ENCODE results near the gene BRD4.
"Not testable (repeated sequence)": the region's sequence is repeated elsewhere in the genome, so short reads cannot be mapped to it uniquely, and the experiment has no call there.

The BRD4 gene

GRCh38 chr19:15332311-15332996, at the start of gene BRD4:
Gene BRD4, minus strand, starts transcription at chr19:15332539. Its CDS starts 59,440 bp downstream, at chr19:15273099.
- DNase-seq (ENCODE audit: low read depth in 2 of 2): peak; percentile 65 to 70

DNA sequence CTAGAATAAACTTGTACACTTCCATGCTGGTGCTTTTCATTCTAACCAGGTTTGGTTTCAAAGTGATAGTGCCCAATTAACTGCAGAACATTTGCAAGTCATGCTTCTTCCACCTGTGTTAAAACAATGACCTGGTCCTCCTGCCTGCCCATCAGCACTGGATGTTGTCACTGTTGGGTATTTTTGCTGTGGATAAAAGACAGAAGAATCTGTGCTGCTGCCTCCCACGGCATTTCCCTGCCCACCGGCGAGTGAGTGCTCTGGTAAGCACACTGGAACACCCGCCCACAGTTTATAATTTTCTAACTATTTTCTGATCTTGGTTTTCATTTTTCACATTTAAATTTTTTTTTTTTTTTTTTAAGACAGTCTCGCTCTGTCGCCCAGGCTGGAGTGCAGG, 49.5 kb upstream of the BRD4 start:
- no peak for DNase-seq (ENCODE audit: low read depth in 2 of 2)

DNA sequence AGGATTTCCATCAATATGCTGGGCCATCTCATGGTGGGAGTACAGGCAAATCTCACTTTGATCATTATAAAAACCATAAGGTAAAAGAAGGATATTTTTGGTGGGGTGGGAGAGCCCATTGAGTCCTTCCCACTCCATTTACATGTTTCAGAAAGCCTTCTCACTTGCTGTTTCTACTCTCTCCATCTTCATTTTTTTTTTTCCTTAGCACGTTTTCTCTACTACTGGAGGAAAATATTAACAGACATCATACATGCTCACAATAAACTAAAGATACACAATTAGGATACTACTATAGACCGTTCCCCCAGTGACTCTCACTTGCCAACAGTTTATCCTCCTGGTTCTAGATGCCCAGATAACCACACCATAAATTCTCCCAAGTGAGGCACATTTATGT, 49.1 kb upstream of the BRD4 start:
- DNase-seq (ENCODE audit: low read depth in 2 of 2): no peak

DNA sequence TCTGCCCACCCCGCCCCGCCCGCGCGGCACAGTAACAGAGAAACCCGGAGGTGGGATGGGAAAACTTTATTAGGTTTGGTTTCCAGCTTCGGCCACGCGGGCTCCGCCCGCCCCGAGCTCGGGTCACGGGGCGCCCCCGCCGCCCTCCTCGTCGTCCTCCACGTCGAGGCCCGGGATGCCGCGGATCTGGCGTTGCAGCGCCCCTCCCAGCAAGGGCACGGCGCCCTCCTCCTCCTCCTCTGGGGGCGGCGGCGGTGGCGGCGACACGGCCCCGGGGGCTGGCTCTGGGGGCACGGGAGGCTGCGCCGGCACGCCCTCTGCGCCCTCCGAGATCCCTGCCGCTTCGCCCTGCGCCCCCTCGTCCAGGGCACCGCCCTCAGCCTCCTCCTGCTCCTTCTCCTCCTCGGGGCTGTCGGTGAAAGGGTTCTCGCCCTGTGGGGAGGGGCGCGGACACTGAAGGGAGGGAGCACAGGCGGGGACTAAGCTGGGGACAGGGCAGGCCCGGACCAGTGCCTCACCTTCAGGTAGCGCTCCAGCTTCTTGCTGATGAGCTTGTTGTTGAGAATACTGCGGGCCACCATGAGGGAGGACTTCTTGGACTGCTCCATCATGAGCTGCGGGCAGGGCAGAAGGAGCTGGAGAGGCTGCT, 47.8 kb upstream of the BRD4 start:
- DNase-seq (ENCODE audit: low read depth in 2 of 2): no peak

DNA sequence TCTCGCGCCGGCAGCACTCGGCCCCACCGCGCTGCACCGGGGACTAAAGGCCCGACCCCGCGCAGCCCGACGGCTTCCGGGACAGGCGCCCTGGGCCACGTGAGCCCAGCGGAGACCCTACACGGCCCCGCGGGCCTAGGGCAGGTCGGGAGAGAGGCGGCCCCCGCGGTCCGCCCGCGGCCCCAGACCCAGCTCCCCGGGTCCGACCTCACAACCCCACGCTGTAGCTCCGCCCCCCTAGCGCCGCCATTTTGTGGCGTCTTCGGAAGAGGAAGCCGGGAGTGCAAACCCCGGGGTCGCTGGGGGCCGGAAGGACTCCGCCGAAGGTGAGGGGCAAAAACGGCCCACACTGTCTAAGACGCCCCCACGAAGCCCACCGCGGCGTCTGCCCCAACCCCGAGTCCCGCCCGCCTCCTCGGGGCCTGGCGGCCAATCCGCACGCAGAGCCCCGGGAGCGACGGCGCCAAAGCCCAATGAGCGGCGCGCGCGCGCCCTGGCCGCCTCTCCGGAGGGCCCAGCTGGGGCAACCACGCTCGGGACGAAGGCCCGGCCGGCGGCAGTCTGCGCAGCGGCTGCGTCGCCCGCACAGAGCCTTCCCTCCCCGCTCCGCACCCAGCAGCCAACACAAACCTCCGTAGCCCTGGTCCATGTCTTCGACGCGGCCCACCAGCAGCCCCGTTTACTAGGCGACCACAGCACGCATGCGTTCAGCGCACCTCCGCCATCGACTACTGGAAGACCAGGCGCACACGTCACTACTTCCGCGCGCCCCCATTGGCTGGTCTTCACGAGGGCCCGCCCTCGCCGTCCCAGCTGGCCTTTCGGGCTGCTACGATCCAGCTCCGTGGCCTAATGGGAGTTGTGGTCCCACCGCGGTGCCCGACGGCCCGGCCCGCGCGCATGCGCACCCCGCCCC, 47.0 kb upstream of the BRD4 start, which contains the start of gene AKAP8:
AKAP8 (minus strand) TSS at position 705 of the 916 bp plus-strand sequence; CDS start at position 649, 56 bp downstream.
- DNase-seq (ENCODE audit: low read depth in 2 of 2): peak; percentile 96

GRCh38 chr19:15378534-15379082, 46.3 kb upstream of the BRD4 start:
- DNase-seq (ENCODE audit: low read depth in 2 of 2): peak; percentile 21 to 40

- no peak for DNase-seq (ENCODE audit: low read depth in 2 of 2)
Observed at GRCh38 chr19:15374796-15375440, 42.6 kb upstream of the BRD4 start.

DNA sequence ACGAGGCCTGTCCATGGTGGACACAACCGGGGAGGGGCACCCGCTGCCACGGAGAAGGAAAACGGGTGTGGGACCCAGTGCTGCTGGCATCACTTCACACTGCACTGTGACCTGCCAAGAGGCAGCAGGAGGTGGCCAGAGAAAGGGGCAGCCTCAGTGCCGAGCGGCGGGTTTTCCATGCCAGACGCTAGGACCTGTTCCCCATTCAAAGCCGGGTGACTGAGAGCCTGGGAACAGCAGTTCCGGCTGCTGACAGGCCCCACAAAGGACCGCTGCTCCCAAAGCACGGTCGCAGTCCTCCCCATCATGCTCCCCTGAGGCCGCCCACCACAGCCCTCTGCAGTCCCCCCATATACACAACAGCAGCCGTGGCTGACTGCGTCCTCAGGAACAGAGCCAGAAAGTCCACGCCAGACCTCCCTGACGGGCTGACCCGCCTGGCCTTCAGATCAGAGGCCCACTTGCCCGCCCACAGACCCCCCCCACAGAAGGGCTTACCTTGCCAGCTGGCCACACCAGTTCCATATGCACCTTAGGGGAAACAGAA, 41.8 kb upstream of the BRD4 start:
- no peak for DNase-seq (ENCODE audit: low read depth in 2 of 2)

- DNase-seq (ENCODE audit: low read depth in 2 of 2): no peak
Observed at GRCh38 chr19:15373644-15374043, 41.3 kb upstream of the BRD4 start.

DNA sequence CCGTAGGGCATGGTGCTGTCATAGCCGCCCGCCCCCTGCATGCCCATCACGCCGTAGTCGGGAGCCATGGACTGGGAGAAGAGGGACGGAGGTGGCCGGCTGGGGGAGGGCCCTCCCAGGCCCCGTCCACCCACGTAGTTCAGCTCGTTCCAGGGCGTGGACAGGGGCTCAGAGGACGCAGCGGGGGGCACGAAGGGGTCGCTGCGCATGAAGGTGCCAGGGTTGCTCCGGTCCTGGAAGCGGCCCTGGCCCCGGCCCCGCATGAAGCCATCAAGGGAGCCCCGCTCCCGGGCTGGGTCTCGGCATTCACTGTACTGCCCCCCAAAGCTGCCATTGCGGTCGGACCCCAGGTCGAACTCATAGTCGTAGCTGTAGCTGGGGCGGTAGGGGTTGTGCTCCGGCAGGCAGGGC, 40.6 kb upstream of the BRD4 start:
- no peak for DNase-seq (ENCODE audit: low read depth in 2 of 2)

GRCh38 chr19:15372470-15372869, 40.1 kb upstream of the BRD4 start:
- DNase-seq (ENCODE audit: low read depth in 2 of 2): peak in 1 of 2 donors; percentile 46

- DNase-seq (ENCODE audit: low read depth in 2 of 2): no peak
Observed at GRCh38 chr19:15371786-15372380, 39.5 kb upstream of the BRD4 start.

GRCh38 chr19:15371119-15371518, 38.8 kb upstream of the BRD4 start:
- no peak for DNase-seq (ENCODE audit: low read depth in 2 of 2)

- no peak for DNase-seq (ENCODE audit: low read depth in 2 of 2)
Observed at GRCh38 chr19:15369594-15369891, 37.2 kb upstream of the BRD4 start.

DNA sequence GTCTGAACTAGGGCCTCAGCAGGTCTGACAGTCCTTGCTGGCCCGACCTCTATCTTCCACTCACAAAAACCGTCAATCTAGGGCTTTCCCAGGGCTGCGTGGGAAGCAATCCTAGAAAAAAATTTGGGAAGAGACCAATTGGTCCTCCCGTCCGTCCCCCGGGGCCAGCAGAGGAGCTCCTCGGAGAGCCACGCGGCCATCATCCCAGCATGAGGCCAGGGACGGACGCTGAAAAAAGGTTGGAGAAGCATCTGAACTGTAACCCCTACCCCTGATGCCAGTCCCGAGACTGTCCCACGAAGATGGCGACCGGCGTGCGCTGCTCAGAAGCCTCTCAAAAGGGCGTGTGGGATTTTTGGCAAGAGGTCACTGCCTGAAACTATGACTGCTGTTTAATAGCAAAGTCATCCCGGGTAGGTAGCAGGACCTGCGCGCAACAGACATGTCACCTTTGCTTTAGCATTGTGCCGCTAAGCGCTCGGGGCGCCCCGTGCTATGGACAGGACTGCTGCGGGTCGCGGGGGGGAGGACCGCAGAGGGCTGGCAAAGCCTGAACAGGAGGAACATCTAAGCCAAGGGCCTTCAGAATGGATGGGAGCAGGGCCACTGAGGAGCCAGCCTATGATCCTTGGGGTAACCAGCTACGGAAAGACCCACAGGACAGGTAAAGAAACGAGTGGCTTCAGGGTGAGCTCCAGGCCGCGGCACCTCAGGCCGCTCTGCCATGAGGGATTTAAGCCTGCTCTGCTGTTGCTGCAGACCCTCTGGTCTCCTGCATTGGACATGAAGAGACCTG, 36.7 kb upstream of the BRD4 start:
- DNase-seq (ENCODE audit: low read depth in 2 of 2): no peak

GRCh38 chr19:15368051-15368632, 35.8 kb upstream of the BRD4 start:
- no peak for DNase-seq (ENCODE audit: low read depth in 2 of 2)

- DNase-seq (ENCODE audit: low read depth in 2 of 2): no peak
Observed at GRCh38 chr19:15367439-15367838, 35.1 kb upstream of the BRD4 start.

GRCh38 chr19:15365264-15365663, 32.9 kb upstream of the BRD4 start:
- no peak for DNase-seq (ENCODE audit: low read depth in 2 of 2)

DNA sequence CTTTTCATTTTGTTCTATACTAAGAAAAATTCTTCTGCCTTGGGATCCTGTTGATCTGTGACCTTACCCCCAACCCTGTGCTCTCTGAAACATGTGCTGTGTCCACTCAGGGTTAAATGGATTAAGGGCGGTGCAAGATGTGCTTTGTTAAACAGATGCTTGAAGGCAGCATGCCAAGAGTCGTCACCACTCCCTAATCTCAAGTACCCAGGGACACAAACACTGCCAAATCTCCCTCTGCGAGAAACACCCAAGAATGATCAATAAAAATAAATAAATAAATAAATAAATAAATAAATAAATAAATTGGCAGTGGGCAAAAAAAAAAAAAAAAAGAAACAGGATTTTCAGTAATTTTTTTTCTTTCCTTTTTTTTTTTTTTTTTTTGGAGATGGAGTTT, 31.5 kb upstream of the BRD4 start:
- DNase-seq (ENCODE audit: low read depth in 2 of 2): not testable (repeated sequence)

GRCh38 chr19:15363048-15363447, 30.7 kb upstream of the BRD4 start:
- not testable (repeated sequence) for DNase-seq (ENCODE audit: low read depth in 2 of 2)

Data from stimulated activated CD8-positive, alpha-beta memory T cell treated with anti-CD3 and anti-CD28 coated beads, Interleukin-2, amount 100 ng/mL, for 48 hours (primary cell).